GM23338 (cell line): Measurements from ENCODE around the gene UGGT2. TPM values are rescaled to one million over a fixed set of nuclear protein-coding genes. Genes with fewer than 3 reads are reported as not detected.

ENCODE experiments used
- ATAC-seq: fragments of 200-7000 bp; cut with Tn5 transposase; 3 replicates; pipeline ENCODE4 v1.9.1; 2020
- DNase-seq: peaks from one replicate; pipeline ENCODE4 v3.0.0-alpha.2; 2015; ENCODE audit warnings: low spot score
- H2AFZ ChIP-seq: fragments of 200-600 bp; sonication (generic); 2 replicates; pipeline ENCODE4 v1.8.0; 2016; ENCODE audit warnings: antibody characterized with exemption, mild to moderate bottlenecking, moderate library complexity
- H3F3A ChIP-seq: fragments of 200-600 bp; sonication (generic); replicated peaks from 2 replicates; pipeline ENCODE4 v1.8.0; 2017; ENCODE audit warnings: antibody characterized with exemption, mixed run types, low read depth
- H3K27ac ChIP-seq: fragments of 200-600 bp; sonication (generic); 2 replicates; pipeline ENCODE4 v1.6.1; 2016; ENCODE audit warnings: low read depth
- H3K27me3 ChIP-seq: fragments of 200-600 bp; sonication (generic); 2 replicates; pipeline ENCODE4 v1.8.0; 2016; ENCODE audit warnings: mild to moderate bottlenecking, mixed run types, moderate library complexity; ENCODE audit not compliant: insufficient read depth
- H3K36me3 ChIP-seq: fragments of 200-600 bp; sonication (generic); 2 replicates; pipeline ENCODE4 v1.8.0; 2016; ENCODE audit warnings: mild to moderate bottlenecking; ENCODE audit not compliant: insufficient read depth
- H3K4me1 ChIP-seq: fragments of 200-600 bp; sonication (generic); 2 replicates; pipeline ENCODE4 v1.8.0; 2016; ENCODE audit warnings: mild to moderate bottlenecking, moderate library complexity; ENCODE audit not compliant: insufficient read depth
- H3K4me2 ChIP-seq: fragments of 200-600 bp; sonication (generic); 2 replicates; pipeline ENCODE4 v1.7.1; 2017; ENCODE audit warnings: mixed run types
- H3K4me3 ChIP-seq: fragments of 200-600 bp; sonication (generic); 2 replicates; pipeline ENCODE4 v1.6.1; 2016; ENCODE audit warnings: mixed run types
- H3K79me2 ChIP-seq: fragments of 200-600 bp; sonication (generic); replicated peaks from 2 replicates; pipeline ENCODE4 v1.8.0; 2017; ENCODE audit warnings: mild to moderate bottlenecking; ENCODE audit not compliant: insufficient read depth
- H3K9me2 ChIP-seq: fragments of 200-600 bp; sonication (generic); 2 replicates; pipeline ENCODE4 v1.8.0; 2017; ENCODE audit not compliant: insufficient read depth
- H4K20me1 ChIP-seq: fragments of 200-600 bp; sonication (generic); replicated peaks from 2 replicates; pipeline ENCODE4 v1.8.0; 2017; ENCODE audit warnings: mild to moderate bottlenecking; ENCODE audit not compliant: insufficient read depth
- H3K27ac Mint-ChIP-seq: 2 replicates; pipeline ENCODE4 v1.8.0; 2020; ENCODE audit warnings: inconsistent platforms, mild to moderate bottlenecking, moderate library complexity, mixed read lengths
- H3K27me3 Mint-ChIP-seq: 3 replicates; pipeline ENCODE4 v1.8.0; 2022; ENCODE audit warnings: low read depth, mild to moderate bottlenecking, moderate library complexity, mixed read lengths, inconsistent platforms; ENCODE audit not compliant: insufficient read depth, poor library complexity
- H3K36me3 Mint-ChIP-seq: 3 replicates; pipeline ENCODE4 v1.8.0; 2021; ENCODE audit warnings: low read depth, mild to moderate bottlenecking, inconsistent platforms, moderate library complexity, mixed read lengths
- H3K4me1 Mint-ChIP-seq: 3 replicates; pipeline ENCODE4 v1.8.0; 2020; ENCODE audit warnings: mild to moderate bottlenecking, inconsistent platforms, mixed read lengths
- H3K4me3 Mint-ChIP-seq: 3 replicates; pipeline ENCODE4 v1.8.0; 2021; ENCODE audit warnings: moderate library complexity, mild to moderate bottlenecking, inconsistent platforms, mixed read lengths
- H3K9me3 Mint-ChIP-seq: 3 replicates; pipeline ENCODE4 v1.8.0; 2020; ENCODE audit warnings: moderate library complexity, mild to moderate bottlenecking, inconsistent platforms, mixed read lengths
- CREB1 ChIP-seq: fragments of 250-450 bp; sonication (Bioruptor Pico); IDR thresholded peaks from 2 replicates; pipeline ENCODE4 v1.5.0; 2020; ENCODE audit warnings: low read depth, mild to moderate bottlenecking, moderate library complexity
- EZH2 ChIP-seq: fragments of 200-600 bp; sonication (generic); IDR thresholded peaks from one replicate; pipeline ENCODE4 v1.8.0; 2017; ENCODE audit warnings: antibody characterized with exemption, mild to moderate bottlenecking, low read depth; ENCODE audit not compliant: unreplicated experiment
- EZH2phosphoT487 ChIP-seq: fragments of 200-600 bp; sonication (generic); IDR thresholded peaks from one replicate; pipeline ENCODE4 v1.8.1; 2018; ENCODE audit warnings: antibody characterized with exemption; ENCODE audit not compliant: unreplicated experiment
- JUNB ChIP-seq: IDR thresholded peaks from one replicate; pipeline ENCODE4 v1.6.1; 2016; ENCODE audit warnings: antibody characterized with exemption; ENCODE audit not compliant: unreplicated experiment
- NANOG ChIP-seq: IDR thresholded peaks from 2 replicates; pipeline ENCODE4 v1.6.1; 2016; ENCODE audit warnings: antibody characterized with exemption, borderline replicate concordance
- POLR2AphosphoS5 ChIP-seq: IDR thresholded peaks from 2 replicates; pipeline ENCODE4 v1.6.1; 2016; ENCODE audit warnings: antibody characterized with exemption, low read depth
- STAT1 ChIP-seq: IDR thresholded peaks from one replicate; pipeline ENCODE4 v1.6.1; 2016; ENCODE audit warnings: antibody characterized with exemption; ENCODE audit not compliant: unreplicated experiment
- ZNF114 ChIP-seq: fragments of 250-450 bp; sonication (Bioruptor Pico); IDR thresholded peaks from 2 replicates; pipeline ENCODE4 v1.5.0; 2020; ENCODE audit warnings: mild to moderate bottlenecking, moderate library complexity
- ZNF331 ChIP-seq: fragments of 250-450 bp; sonication (Bioruptor Pico); IDR thresholded peaks from 2 replicates; pipeline ENCODE4 v1.5.0; 2020; ENCODE audit warnings: low read depth, mild to moderate bottlenecking, moderate library complexity
- polyA plus RNA-seq: library from polyadenylated mRNA; unstranded; fragments of >200 nt; fragmentation: Nextera tagmentation; extraction: Ambion mirVana; gene quantifications from 2 replicates; pipeline ENCODE4 v1.2.1, GENCODE V29; 2016
- total RNA-seq: library from RNA; depleted of rRNA; stranded (reverse); fragments of >200 nt; shearing (Covaris generic); gene quantifications from 2 replicates; pipeline ENCODE4 v1.2.3, GENCODE V29; 2014
- TF ChIP-seq, protein P1 (sequence below): fragments of 250-450 bp; sonication (Bioruptor Pico); IDR thresholded peaks from 2 replicates; pipeline ENCODE4 v1.5.0; 2020; ENCODE audit warnings: mild to moderate bottlenecking, moderate library complexity
- TF ChIP-seq, protein P2 (sequence below): IDR thresholded peaks from 2 replicates; pipeline ENCODE4 v1.6.1; 2016; ENCODE audit warnings: antibody characterized with exemption
- TF ChIP-seq, protein P3 (sequence below), 2 experiments: fragments of 200-600 bp in 1 of 2; sonication (generic) in 1 of 2; conservative IDR thresholded peaks; 2 replicates each; pipeline versions ENCODE4 v1.5.1 to v1.6.1; 2016 to 2017; ENCODE audit warnings: antibody characterized with exemption in 2 of 2, low read depth in 2 of 2, mild to moderate bottlenecking in 2 of 2, moderate library complexity in 1 of 2
- TF ChIP-seq, protein P4 (sequence below): IDR thresholded peaks from one replicate; pipeline ENCODE4 v1.6.1; 2018; ENCODE audit warnings: antibody characterized with exemption; ENCODE audit not compliant: unreplicated experiment

The UGGT2 gene
- total and polyA plus RNA-seq, 2 experiments from 2014 or later: 44.0 to 60.5 TPM

DNA sequence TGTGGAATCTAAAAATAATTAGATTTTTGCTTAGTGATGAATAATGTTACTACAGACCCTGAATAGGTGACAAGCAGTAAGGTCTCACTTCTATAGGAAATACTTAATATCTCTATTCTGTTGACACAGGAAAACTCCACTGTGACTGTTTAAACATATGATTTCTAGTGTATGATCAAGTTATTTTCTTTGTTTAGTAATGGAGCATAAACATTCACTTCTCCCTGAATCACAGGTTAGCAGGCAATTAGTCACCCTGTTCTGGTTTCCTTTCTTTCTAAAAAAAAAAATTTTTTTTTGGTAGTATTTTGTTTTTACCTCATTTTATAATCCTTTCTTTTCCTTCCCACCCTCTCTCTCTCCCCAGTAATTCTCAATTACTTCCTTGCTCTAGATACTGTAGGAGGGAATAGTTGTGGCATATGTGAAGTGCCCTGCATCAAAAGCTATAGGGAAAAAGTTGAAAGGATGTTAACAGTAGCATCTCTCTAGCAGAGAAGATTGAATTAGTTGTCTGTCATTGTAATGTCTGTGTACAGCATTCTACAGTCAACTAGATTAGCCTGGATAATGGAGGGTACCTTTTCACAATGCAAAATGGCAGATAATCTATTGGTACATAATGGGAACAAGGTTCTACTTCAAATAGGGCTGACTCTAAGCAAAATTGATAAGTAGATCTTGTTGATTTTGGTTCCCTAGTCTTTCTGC, 40.2 kb upstream of the UGGT2 start:
- Histone ChIP-seq H3K27me3 (peaks cover 61% of the 10 kb centered on the region), H3K4me1 (peaks cover 9% of the 10 kb centered on the region; the same call in 1 of the 2 replicates), H3K4me3 (no peak overlapping the region), H3K27ac (no peak overlapping the region), H3K9me2 (no peaks in the 10 kb centered on the region), H3K4me2 (no peak overlapping the region), H4K20me1 (no peaks in the 10 kb centered on the region), H2AFZ (no peak overlapping the region), H3K36me3 (no peaks in the 10 kb centered on the region), H3F3A (no peaks in the 10 kb centered on the region), H3K79me2 (no peaks in the 10 kb centered on the region; the same call in 1 of the 2 replicates)
- Mint-ChIP-seq H3K4me3 (no peak overlapping the region), H3K36me3 (no peaks in the 10 kb centered on the region), H3K9me3 (no peaks in the 10 kb centered on the region; the same call in 2 of the 3 replicates), H3K27me3 (peaks cover 42% of the 10 kb centered on the region), H3K4me1 (peaks cover 10% of the 10 kb centered on the region), H3K27ac (no peak overlapping the region)
- no peak for ATAC-seq
- TF ChIP-seq ZNF331 (CRISPR knock-in tag) (no peak), JUNB (no peak), POLR2AphosphoS5 (no peak), NANOG (no peak), EZH2 (no peak), ZNF114 (CRISPR knock-in tag) (no peak), STAT1 (no peak), EZH2phosphoT487 (no peak), CREB1 (CRISPR knock-in tag) (no peak)
- TF ChIP-seq, protein P1, sequence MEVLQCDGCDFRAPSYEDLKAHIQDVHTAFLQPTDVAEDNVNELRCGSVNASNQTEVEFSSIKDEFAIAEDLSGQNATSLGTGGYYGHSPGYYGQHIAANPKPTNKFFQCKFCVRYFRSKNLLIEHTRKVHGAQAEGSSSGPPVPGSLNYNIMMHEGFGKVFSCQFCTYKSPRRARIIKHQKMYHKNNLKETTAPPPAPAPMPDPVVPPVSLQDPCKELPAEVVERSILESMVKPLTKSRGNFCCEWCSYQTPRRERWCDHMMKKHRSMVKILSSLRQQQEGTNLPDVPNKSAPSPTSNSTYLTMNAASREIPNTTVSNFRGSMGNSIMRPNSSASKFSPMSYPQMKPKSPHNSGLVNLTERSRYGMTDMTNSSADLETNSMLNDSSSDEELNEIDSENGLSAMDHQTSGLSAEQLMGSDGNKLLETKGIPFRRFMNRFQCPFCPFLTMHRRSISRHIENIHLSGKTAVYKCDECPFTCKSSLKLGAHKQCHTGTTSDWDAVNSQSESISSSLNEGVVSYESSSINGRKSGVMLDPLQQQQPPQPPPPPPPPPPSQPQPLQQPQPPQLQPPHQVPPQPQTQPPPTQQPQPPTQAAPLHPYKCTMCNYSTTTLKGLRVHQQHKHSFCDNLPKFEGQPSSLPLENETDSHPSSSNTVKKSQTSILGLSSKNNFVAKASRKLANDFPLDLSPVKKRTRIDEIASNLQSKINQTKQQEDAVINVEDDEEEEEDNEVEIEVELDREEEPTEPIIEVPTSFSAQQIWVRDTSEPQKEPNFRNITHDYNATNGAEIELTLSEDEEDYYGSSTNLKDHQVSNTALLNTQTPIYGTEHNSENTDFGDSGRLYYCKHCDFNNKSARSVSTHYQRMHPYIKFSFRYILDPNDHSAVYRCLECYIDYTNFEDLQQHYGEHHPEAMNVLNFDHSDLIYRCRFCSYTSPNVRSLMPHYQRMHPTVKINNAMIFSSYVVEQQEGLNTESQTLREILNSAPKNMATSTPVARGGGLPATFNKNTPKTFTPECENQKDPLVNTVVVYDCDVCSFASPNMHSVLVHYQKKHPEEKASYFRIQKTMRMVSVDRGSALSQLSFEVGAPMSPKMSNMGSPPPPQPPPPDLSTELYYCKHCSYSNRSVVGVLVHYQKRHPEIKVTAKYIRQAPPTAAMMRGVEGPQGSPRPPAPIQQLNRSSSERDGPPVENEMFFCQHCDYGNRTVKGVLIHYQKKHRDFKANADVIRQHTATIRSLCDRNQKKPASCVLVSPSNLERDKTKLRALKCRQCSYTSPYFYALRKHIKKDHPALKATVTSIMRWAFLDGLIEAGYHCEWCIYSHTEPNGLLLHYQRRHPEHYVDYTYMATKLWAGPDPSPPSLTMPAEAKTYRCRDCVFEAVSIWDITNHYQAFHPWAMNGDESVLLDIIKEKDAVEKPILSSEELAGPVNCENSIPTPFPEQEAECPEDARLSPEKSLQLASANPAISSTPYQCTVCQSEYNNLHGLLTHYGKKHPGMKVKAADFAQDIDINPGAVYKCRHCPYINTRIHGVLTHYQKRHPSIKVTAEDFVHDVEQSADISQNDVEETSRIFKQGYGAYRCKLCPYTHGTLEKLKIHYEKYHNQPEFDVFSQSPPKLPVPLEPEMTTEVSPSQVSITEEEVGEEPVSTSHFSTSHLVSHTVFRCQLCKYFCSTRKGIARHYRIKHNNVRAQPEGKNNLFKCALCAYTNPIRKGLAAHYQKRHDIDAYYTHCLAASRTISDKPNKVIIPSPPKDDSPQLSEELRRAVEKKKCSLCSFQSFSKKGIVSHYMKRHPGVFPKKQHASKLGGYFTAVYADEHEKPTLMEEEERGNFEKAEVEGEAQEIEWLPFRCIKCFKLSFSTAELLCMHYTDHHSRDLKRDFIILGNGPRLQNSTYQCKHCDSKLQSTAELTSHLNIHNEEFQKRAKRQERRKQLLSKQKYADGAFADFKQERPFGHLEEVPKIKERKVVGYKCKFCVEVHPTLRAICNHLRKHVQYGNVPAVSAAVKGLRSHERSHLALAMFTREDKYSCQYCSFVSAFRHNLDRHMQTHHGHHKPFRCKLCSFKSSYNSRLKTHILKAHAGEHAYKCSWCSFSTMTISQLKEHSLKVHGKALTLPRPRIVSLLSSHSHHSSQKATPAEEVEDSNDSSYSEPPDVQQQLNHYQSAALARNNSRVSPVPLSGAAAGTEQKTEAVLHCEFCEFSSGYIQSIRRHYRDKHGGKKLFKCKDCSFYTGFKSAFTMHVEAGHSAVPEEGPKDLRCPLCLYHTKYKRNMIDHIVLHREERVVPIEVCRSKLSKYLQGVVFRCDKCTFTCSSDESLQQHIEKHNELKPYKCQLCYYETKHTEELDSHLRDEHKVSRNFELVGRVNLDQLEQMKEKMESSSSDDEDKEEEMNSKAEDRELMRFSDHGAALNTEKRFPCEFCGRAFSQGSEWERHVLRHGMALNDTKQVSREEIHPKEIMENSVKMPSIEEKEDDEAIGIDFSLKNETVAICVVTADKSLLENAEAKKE: no peak
- TF ChIP-seq, protein P2, sequence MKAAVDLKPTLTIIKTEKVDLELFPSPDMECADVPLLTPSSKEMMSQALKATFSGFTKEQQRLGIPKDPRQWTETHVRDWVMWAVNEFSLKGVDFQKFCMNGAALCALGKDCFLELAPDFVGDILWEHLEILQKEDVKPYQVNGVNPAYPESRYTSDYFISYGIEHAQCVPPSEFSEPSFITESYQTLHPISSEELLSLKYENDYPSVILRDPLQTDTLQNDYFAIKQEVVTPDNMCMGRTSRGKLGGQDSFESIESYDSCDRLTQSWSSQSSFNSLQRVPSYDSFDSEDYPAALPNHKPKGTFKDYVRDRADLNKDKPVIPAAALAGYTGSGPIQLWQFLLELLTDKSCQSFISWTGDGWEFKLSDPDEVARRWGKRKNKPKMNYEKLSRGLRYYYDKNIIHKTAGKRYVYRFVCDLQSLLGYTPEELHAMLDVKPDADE: no peak
- TF ChIP-seq, protein P3, sequence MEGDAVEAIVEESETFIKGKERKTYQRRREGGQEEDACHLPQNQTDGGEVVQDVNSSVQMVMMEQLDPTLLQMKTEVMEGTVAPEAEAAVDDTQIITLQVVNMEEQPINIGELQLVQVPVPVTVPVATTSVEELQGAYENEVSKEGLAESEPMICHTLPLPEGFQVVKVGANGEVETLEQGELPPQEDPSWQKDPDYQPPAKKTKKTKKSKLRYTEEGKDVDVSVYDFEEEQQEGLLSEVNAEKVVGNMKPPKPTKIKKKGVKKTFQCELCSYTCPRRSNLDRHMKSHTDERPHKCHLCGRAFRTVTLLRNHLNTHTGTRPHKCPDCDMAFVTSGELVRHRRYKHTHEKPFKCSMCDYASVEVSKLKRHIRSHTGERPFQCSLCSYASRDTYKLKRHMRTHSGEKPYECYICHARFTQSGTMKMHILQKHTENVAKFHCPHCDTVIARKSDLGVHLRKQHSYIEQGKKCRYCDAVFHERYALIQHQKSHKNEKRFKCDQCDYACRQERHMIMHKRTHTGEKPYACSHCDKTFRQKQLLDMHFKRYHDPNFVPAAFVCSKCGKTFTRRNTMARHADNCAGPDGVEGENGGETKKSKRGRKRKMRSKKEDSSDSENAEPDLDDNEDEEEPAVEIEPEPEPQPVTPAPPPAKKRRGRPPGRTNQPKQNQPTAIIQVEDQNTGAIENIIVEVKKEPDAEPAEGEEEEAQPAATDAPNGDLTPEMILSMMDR (conservative IDR thresholded peaks at IDR 0.05; ENCODE audit: low read depth in 2 of 2): no peak
- TF ChIP-seq, protein P4, sequence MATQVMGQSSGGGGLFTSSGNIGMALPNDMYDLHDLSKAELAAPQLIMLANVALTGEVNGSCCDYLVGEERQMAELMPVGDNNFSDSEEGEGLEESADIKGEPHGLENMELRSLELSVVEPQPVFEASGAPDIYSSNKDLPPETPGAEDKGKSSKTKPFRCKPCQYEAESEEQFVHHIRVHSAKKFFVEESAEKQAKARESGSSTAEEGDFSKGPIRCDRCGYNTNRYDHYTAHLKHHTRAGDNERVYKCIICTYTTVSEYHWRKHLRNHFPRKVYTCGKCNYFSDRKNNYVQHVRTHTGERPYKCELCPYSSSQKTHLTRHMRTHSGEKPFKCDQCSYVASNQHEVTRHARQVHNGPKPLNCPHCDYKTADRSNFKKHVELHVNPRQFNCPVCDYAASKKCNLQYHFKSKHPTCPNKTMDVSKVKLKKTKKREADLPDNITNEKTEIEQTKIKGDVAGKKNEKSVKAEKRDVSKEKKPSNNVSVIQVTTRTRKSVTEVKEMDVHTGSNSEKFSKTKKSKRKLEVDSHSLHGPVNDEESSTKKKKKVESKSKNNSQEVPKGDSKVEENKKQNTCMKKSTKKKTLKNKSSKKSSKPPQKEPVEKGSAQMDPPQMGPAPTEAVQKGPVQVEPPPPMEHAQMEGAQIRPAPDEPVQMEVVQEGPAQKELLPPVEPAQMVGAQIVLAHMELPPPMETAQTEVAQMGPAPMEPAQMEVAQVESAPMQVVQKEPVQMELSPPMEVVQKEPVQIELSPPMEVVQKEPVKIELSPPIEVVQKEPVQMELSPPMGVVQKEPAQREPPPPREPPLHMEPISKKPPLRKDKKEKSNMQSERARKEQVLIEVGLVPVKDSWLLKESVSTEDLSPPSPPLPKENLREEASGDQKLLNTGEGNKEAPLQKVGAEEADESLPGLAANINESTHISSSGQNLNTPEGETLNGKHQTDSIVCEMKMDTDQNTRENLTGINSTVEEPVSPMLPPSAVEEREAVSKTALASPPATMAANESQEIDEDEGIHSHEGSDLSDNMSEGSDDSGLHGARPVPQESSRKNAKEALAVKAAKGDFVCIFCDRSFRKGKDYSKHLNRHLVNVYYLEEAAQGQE: no peak
- DNase-seq: no peak
